ENCODE measurements around the gene HEG1.

- TF ChIP-seq POLR2A (IDR thresholded peaks at IDR 0.05) = no peak
- TF ChIP-seq, protein P1, sequence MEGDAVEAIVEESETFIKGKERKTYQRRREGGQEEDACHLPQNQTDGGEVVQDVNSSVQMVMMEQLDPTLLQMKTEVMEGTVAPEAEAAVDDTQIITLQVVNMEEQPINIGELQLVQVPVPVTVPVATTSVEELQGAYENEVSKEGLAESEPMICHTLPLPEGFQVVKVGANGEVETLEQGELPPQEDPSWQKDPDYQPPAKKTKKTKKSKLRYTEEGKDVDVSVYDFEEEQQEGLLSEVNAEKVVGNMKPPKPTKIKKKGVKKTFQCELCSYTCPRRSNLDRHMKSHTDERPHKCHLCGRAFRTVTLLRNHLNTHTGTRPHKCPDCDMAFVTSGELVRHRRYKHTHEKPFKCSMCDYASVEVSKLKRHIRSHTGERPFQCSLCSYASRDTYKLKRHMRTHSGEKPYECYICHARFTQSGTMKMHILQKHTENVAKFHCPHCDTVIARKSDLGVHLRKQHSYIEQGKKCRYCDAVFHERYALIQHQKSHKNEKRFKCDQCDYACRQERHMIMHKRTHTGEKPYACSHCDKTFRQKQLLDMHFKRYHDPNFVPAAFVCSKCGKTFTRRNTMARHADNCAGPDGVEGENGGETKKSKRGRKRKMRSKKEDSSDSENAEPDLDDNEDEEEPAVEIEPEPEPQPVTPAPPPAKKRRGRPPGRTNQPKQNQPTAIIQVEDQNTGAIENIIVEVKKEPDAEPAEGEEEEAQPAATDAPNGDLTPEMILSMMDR (IDR thresholded peaks at IDR 0.05) = no peak
Measured at GRCh38 chr3:125024817-125025216, 31.0 kb downstream of the HEG1 start.
